H1 (cell line): ENCODE data around the gene PID1. TPM values are rescaled to one million over a fixed set of nuclear protein-coding genes. Genes with fewer than 3 reads are reported as not detected.

Experiments
- CTCF ChIA-PET: fragments of 300-600 bp; sonication (Branson Sonifier 250); formaldehyde crosslinking; loops from one replicate; lab custom pipeline; 2021; ENCODE audit not compliant: partially characterized antibody; lab: Charles Lee
- POLR2A ChIA-PET: fragments of 300-600 bp; sonication (Branson Sonifier 250); formaldehyde crosslinking; loops from one replicate; lab custom pipeline; 2021; ENCODE audit warnings: inconsistent platforms; ENCODE audit not compliant: partially characterized antibody; lab: Charles Lee
- DNase-seq, 2 experiments: peaks; one replicate each; pipeline versions ENCODE4 v3.0.0 to v3.0.0-alpha.2; 2010 to 2022; ENCODE audit warnings: low spot score in 2 of 2, low read depth in 1 of 2, mixed read lengths in 1 of 2
- FAIRE-seq: peaks from 2 replicates; lab custom pipeline; 2011; peaks lifted over from hg19 to GRCh38; lab: Jason Lieb, UNC
- H2AFZ ChIP-seq: 2 replicates; pipeline ENCODE4 v1.8.1; 2012; ENCODE audit warnings: low read length, inconsistent platforms
- H2AK5ac ChIP-seq: 2 replicates; pipeline ENCODE4 v1.6.1; 2013; ENCODE audit warnings: low read depth, low read length
- H2BK120ac ChIP-seq: replicated peaks from 2 replicates; pipeline ENCODE3; 2013; ENCODE audit warnings: low read depth, low read length, inconsistent platforms
- H2BK12ac ChIP-seq: 2 replicates; pipeline ENCODE4 v1.6.1; 2013; ENCODE audit warnings: low read depth, low read length
- H2BK15ac ChIP-seq: 2 replicates; pipeline ENCODE4 v1.6.1; 2013; ENCODE audit warnings: low read length
- H2BK20ac ChIP-seq: 2 replicates; pipeline ENCODE4 v1.6.1; 2013; ENCODE audit warnings: low read length
- H2BK5ac ChIP-seq: 2 replicates; pipeline ENCODE4 v1.6.1; 2013; ENCODE audit warnings: low read depth, low read length
- H3K14ac ChIP-seq: 2 replicates; pipeline ENCODE4 v1.6.1; 2013; ENCODE audit warnings: inconsistent platforms; ENCODE audit not compliant: insufficient read length
- H3K18ac ChIP-seq: 2 replicates; pipeline ENCODE4 v1.6.1; 2013; ENCODE audit warnings: low read length; ENCODE audit errors: extremely low read depth
- H3K23ac ChIP-seq: 2 replicates; pipeline ENCODE4 v1.6.1; 2013; ENCODE audit warnings: inconsistent platforms; ENCODE audit not compliant: insufficient read length
- H3K23me2 ChIP-seq: 2 replicates; pipeline ENCODE4 v1.6.1; 2013; ENCODE audit warnings: low read depth, low read length
- H3K27ac ChIP-seq: 2 replicates; pipeline ENCODE4 v1.6.1; 2011; ENCODE audit warnings: low read depth, low read length, inconsistent platforms
- H3K27me3 ChIP-seq, 4 experiments: replicated peaks in 1 of 4; 1 replicate in 1 of 4; 2 replicates in 3 of 4; pipeline versions ENCODE4 v1.6.1 to v1.8.1; 2011 to 2013; ENCODE audit warnings: low read length in 3 of 4, mild to moderate bottlenecking in 3 of 4, inconsistent platforms in 2 of 4, mixed read lengths in 2 of 4, moderate library complexity in 1 of 4; ENCODE audit not compliant: control insufficient read depth in 3 of 4, insufficient read depth in 3 of 4; ENCODE audit errors: extremely low read depth in 1 of 4
- H3K36me3 ChIP-seq, 4 experiments: 2 replicates each; pipeline versions ENCODE4 v1.6.1 to v1.8.1; 2011 to 2013; ENCODE audit warnings: mild to moderate bottlenecking in 4 of 4, low read length in 3 of 4, moderate library complexity in 2 of 4, control low read depth in 1 of 4, inconsistent platforms in 1 of 4; ENCODE audit not compliant: insufficient read depth in 4 of 4, control insufficient read depth in 2 of 4
- H3K4ac ChIP-seq: replicated peaks from 2 replicates; pipeline ENCODE3; 2013; ENCODE audit warnings: low read length, low read depth, mixed read lengths, inconsistent platforms; ENCODE audit not compliant: insufficient read length
- H3K4me1 ChIP-seq, 4 experiments: replicated peaks in 1 of 4; 1 replicate in 1 of 4; 2 replicates in 3 of 4; pipeline versions ENCODE4 v1.6.1 to v1.8.1; 2011 to 2013; ENCODE audit warnings: low read length in 3 of 4, inconsistent platforms in 2 of 4, mixed read lengths in 1 of 4; ENCODE audit not compliant: insufficient read depth in 4 of 4, control insufficient read depth in 3 of 4
- H3K4me2 ChIP-seq, 2 experiments: 2 replicates each; pipeline versions ENCODE4 v1.6.1 to v1.8.1; 2011 to 2013; ENCODE audit warnings: low read depth in 2 of 2, low read length in 2 of 2, control low read depth in 1 of 2, inconsistent platforms in 1 of 2, mild to moderate bottlenecking in 1 of 2; ENCODE audit not compliant: insufficient read depth in 1 of 2
- H3K4me3 ChIP-seq, 4 experiments: fragments of 200-600, 300-600 bp in 1 of 4; sonication (generic), shearing (Covaris generic), sonication (Bioruptor Twin) in 1 of 4; 2 replicates each; pipeline versions ENCODE4 v1.5.1 to v1.8.1; 2011 to 2016; ENCODE audit warnings: low read length in 4 of 4, low read depth in 3 of 4, control low read depth in 2 of 4, inconsistent platforms in 2 of 4, mild to moderate bottlenecking in 2 of 4, mixed read lengths in 1 of 4, moderate library complexity in 1 of 4; ENCODE audit not compliant: insufficient read depth in 2 of 4; ENCODE audit errors: extremely low read depth in 1 of 4
- H3K56ac ChIP-seq: replicated peaks from 2 replicates; pipeline ENCODE3; 2013; ENCODE audit warnings: low read depth, mild to moderate bottlenecking, mixed read lengths, low read length, inconsistent platforms; ENCODE audit not compliant: insufficient read length
- H3K79me1 ChIP-seq: 2 replicates; pipeline ENCODE4 v1.6.1; 2013; ENCODE audit warnings: low read depth, low read length, control low read depth
- H3K79me2 ChIP-seq, 2 experiments: 2 replicates each; pipeline versions ENCODE4 v1.6.1 to v1.8.1; 2012 to 2013; ENCODE audit warnings: low read length in 2 of 2, mild to moderate bottlenecking in 2 of 2, inconsistent platforms in 1 of 2; ENCODE audit not compliant: insufficient read depth in 2 of 2, control insufficient read depth in 1 of 2
- H3K9ac ChIP-seq, 4 experiments: replicated peaks in 1 of 4; 1 replicate in 1 of 4; 2 replicates in 3 of 4; pipeline versions ENCODE4 v1.6.1 to v1.8.1; 2011 to 2013; ENCODE audit warnings: low read depth in 3 of 4, low read length in 3 of 4, control low read depth in 2 of 4, mild to moderate bottlenecking in 2 of 4, moderate library complexity in 2 of 4, inconsistent platforms in 1 of 4; ENCODE audit errors: extremely low read depth in 1 of 4
- H3K9me3 ChIP-seq, 2 experiments: 2 replicates each; pipeline versions ENCODE4 v1.6.1 to v1.8.1; 2012 to 2013; ENCODE audit warnings: mild to moderate bottlenecking in 2 of 2, moderate library complexity in 2 of 2, control low read depth in 1 of 2, inconsistent platforms in 1 of 2, low read depth in 1 of 2, low read length in 1 of 2, mixed read lengths in 1 of 2; ENCODE audit not compliant: insufficient read depth in 2 of 2
- H4K20me1 ChIP-seq, 2 experiments: replicated peaks in 1 of 2; 2 replicates each; pipeline versions ENCODE3 to v1.8.1; 2011 to 2013; ENCODE audit warnings: inconsistent platforms in 2 of 2, low read length in 2 of 2, mild to moderate bottlenecking in 1 of 2; ENCODE audit not compliant: insufficient read depth in 2 of 2, control insufficient read depth in 1 of 2
- H4K5ac ChIP-seq: 2 replicates; pipeline ENCODE4 v1.6.1; 2013; ENCODE audit warnings: low read length, low read depth, mixed read lengths, inconsistent platforms; ENCODE audit not compliant: insufficient read length
- H4K8ac ChIP-seq: 2 replicates; pipeline ENCODE4 v1.8.0; 2013; ENCODE audit warnings: mild to moderate bottlenecking, moderate library complexity, low read length, inconsistent platforms; ENCODE audit not compliant: insufficient read depth; ENCODE audit errors: extremely low read depth
- H4K91ac ChIP-seq: replicated peaks from 2 replicates; pipeline ENCODE3; 2013; ENCODE audit warnings: low read length, mixed read lengths, inconsistent platforms; ENCODE audit not compliant: insufficient read length
- KDM4A ChIP-seq: IDR thresholded peaks from one replicate; pipeline ENCODE4 v1.7.1; 2012; ENCODE audit warnings: low read depth, mild to moderate bottlenecking, moderate library complexity, low read length, inconsistent platforms; ENCODE audit not compliant: severe bottlenecking
- SP2 ChIP-seq: IDR thresholded peaks from 2 replicates; pipeline ENCODE4 v1.6.1; 2012; ENCODE audit warnings: mild to moderate bottlenecking, low read length, inconsistent platforms
- WGBS, 2 experiments: shearing (Covaris generic) in 1 of 2; methylation state at CpG; one replicate each; pipeline versions ENCODE4 v1.1.6 to v1.1.7; 2013 to 2015; ENCODE audit warnings: low lambda C conversion rate in 2 of 2, mixed read lengths in 2 of 2, inconsistent platforms in 1 of 2, low coverage in 1 of 2, missing lambda C conversion rate in 1 of 2; ENCODE audit not compliant: insufficient replicate concordance in 2 of 2, insufficient coverage in 1 of 2, insufficient read length in 1 of 2; ENCODE audit errors: extremely low coverage in 1 of 2, missing lambda C conversion rate in 1 of 2; 5-methylcytosine and 5-hydroxymethylcytosine counted together
- polyA plus RNA-seq, 7 experiments: library from polyadenylated mRNA; depleted of rRNA in 3 of 7; stranded (reverse) in 5 of 7; unstranded in 2 of 7; fragments of >200 nt in 5 of 7; fragments of 200-250 nt in 2 of 7; gene quantifications; 1 replicate in 5 of 7; 2 replicates in 1 of 7; 4 replicates in 1 of 7; pipeline versions ENCODE4 v1.2.1 to v1.2.3, GENCODE V29; 2011 to 2013; ENCODE audit warnings: missing spikeins in 2 of 7, mixed read lengths in 2 of 7
- total RNA-seq: library from RNA; stranded (reverse); fragmentation: NEBNext Ultra II Directional; extraction: Animal tissue kit (Norgen Biotek cat#: 25700); gene quantifications from 2 replicates; pipeline ENCODE4 v1.2.1, GENCODE V29; 2021

PID1 gene
- total and polyA plus RNA-seq, 2 of the 8 experiments (the other 6 are each of a cell fraction or from before 2014, with no cell fraction given), result 1.5 to 3.3 TPM

GRCh38 chr2:229104974-229105387 lies 166.1 kb downstream of the PID1 start:
- CTCF ChIA-PET, result no interaction called here
- 93% methylated on average over 7 of the region's 7 CpGs; no CpG with 5 or more reads in 1 of the 2 experiments for WGBS, 2 experiments
- no peak overlapping the region for H3K27ac ChIP-seq
- no peaks in the 10 kb centered on the region for H4K20me1 ChIP-seq
- no peaks in the 10 kb centered on the region for H3K79me2 ChIP-seq
- POLR2A ChIA-PET, result no interaction called here
- no peaks in the 10 kb centered on the region for H3K9me3 ChIP-seq
- H4K5ac ChIP-seq, result no peak overlapping the region
- no peak overlapping the region for H2BK120ac ChIP-seq
- no peak overlapping the region for H2BK15ac ChIP-seq
- no peak overlapping the region for H2AFZ ChIP-seq
- H3K14ac ChIP-seq, result no peak overlapping the region
- no peak overlapping the region for H3K23ac ChIP-seq
- H3K4ac ChIP-seq, result no peak overlapping the region
- no peaks in the 10 kb centered on the region for H3K79me1 ChIP-seq
- no peak overlapping the region for H3K4me2 ChIP-seq
- no peak overlapping the region for H4K8ac ChIP-seq
- no peak overlapping the region for H4K91ac ChIP-seq
- no peak overlapping the region for H2AK5ac ChIP-seq
- no peak overlapping the region for H2BK5ac ChIP-seq
- H3K36me3 ChIP-seq, result no peaks in the 10 kb centered on the region
- DNase-seq (no peak), FAIRE-seq (no peak)
- no peaks in the 10 kb centered on the region for H3K4me1 ChIP-seq
- TF ChIP-seq SP2 (no peak), KDM4A (no peak)
- no peak overlapping the region for H3K56ac ChIP-seq
- no peak overlapping the region for H3K9ac ChIP-seq
- H2BK12ac ChIP-seq, result no peak overlapping the region
- no peaks in the 10 kb centered on the region for H3K27me3 ChIP-seq
- no peak overlapping the region for H3K18ac ChIP-seq
- no peak overlapping the region for H2BK20ac ChIP-seq
- H3K23me2 ChIP-seq, result no peaks in the 10 kb centered on the region
- H3K4me3 ChIP-seq, result no peak overlapping the region
